GM19397 (cell line): Measurements from ENCODE around the gene GLRX2.
"Not testable (repeated sequence)": the region's sequence is repeated elsewhere in the genome, so short reads cannot be mapped to it uniquely, and the experiment has no call there.

Experiments used
- ATAC-seq: cut with Tn5 transposase; IDR thresholded peaks from one replicate; pipeline ENCODE4 v1.9.1; 2021; ENCODE audit warnings: mild to moderate bottlenecking, moderate library complexity; ENCODE audit not compliant: unreplicated experiment

The GLRX2 gene

DNA sequence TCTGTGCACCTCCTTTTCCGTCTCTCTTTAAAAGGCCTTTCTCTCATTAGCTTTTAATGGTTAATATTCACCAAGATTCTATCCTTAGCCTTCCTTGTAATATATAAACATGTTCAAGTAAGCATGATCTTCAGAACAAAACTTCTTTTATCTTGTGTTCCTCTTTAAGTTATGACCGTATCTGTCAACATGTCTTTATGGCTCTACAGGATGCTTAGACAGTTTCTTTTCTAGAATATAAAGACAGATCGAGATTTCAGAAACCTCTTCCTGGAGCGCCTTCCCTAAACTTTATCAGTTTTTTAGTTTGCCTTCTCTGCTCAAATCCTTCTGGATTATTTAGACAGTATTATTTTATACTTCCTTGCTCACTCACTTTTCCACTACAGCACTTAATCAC is 38.6 kb downstream of the GLRX2 start:
- ATAC-seq, result no peak

DNA sequence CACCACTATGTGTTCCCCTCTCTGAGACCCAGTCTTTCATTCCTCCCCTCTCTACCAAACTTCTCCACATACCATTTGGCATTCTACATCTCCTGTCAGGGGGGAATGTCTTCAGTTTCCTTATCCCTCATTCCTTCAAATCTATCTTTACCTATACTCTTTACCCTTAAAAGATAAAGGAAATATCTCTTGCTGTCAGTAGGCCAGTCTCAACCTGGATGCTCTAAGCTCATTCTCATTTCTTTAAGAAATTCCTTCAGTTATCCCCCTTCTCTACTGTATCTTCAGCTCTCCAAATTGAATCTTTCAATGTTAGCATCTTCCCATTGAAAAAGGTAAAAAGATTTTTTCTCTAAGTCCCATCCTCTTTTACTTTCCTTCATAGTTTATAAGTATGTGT is 39.3 kb downstream of the GLRX2 start:
- no peak for ATAC-seq

DNA sequence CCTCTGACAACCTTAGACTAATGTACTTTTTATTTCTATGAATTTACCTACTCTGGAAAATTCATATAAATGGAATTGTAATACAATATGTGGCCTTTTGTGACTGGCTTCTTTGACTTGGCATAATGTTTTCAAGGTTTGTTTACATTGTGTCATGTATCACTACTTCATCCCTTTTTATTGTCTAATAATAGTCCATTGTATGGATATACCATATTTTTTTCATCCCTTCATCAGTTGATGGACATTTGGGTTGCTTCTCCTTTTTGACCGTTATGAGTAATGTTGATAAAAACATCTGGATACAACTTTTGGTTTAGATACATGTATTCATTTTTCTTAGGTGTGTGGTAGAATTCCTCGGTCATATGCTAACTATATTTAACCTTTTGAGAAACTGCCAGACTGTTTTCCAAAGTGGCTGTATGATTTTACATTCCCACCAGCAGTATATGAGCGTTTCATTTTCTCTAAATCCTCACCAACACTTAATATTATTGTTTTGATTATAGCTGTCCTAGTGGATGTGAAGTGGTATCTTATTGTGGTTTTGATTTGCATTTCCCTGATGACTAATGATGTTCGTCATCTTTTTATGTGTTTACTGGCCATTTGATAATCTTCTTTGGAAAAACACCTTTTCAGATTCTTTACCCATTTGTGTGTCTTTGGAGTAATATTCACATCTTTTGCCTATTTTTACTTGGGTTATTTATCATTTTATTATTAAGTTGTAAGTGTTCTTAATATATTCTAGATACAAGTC is 42.3 kb downstream of the GLRX2 start:
- no peak for ATAC-seq

DNA sequence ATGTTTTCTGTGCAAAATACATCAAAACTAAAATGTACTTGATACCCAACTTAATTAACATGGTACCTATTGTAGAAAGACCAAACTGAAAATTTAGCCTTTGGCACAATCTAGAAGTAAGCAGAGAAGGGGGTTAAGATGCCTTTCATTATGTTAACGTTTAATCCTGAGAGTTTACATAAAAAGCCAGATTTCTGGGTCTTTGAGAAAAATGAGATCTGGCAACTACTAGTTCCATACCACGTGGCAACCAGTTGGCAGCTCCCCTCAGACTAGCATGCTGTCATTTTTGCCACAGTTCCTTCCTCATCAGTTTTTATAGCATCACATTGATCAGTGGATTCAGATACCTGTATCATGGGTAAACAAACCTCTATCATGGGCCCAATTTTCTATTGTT is 44.3 kb downstream of the GLRX2 start:
- ATAC-seq, result no peak

DNA sequence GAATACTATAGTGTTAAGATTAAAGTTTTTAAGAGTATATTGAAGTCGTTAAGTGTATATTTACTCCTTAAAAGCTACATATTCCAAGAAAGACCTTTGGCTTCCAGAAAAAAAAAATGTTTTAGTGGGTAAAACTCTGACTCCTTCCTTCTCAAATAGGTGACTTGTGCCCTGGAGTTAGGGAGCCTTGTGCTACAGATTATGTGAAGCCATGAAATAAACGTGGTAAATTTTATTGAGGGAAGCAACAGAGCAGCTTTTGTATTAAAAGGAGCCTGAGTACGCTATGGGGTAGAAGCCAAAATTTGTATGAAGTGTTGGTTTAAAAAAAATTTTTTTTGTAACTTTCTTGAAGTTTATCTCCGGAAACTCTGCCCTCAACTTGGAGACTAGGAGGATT is 44.8 kb downstream of the GLRX2 start:
- ATAC-seq, result no peak

DNA sequence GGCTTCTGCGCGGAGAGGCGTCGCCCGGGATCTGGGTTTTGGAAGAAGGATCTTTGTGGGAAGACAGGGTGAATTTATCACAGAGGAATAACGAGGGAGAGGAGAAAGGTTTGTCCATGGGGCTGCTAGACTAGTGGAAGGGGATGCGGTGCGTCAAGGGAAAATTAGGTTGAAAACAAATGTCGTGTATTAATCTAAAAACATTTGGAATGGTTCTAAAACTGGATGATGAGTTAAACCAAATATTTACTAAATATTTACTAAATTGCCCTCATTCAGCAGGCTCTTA is 45.2 kb downstream of the GLRX2 start:
- no peak for ATAC-seq

DNA sequence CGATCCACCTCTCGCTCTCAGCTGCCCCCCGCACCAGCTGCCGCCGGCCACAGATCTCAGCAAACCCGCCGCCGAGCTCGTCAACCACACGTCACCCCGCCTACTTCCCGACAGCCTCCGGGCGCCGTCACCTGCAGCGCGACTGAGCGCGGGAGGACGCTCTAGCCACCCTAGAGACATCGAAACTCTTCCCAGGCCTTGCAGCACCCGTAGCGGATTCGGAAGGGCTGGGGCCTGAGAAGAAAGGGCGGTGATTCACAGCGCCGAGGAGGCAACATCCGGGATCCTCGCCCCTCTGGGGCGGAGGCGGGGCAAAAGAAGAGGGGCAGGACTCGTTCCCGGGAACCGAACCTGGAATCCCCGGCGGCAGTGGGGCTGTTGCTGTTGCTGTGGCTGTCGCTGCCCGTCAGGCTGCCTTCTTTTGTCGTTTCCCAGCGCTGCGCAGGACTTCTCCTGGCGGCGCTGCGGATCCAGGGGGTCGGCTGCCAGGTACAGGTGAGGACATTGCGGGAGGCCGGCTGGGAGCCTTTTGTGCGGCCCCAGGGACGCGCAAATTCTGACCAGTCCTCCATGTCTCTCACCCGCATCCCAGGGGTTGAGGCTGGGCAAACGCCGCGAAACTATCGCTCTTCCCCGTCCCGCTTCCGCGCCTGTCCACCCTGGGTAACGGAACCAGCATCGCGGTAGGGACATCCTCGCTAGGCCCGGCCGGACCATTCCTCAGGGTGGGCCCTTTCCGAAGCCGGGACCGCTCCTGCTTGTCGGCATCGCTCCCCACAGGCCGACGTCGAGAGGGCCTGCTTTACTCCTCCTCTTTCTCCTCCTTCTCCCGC is 45.7 kb downstream of the GLRX2 start, which contains the start of the genes RO60 and UCHL5:
TSS of gene RO60 (plus strand) at position 331 of the 833 bp plus-strand sequence. CDS start 9,443 bp downstream, outside the sequence.
TSS of gene UCHL5 (minus strand) at position 79 of the 833 bp plus-strand sequence. CDS start 100 bp downstream, outside the sequence.
- peak; percentile 94 for ATAC-seq

DNA sequence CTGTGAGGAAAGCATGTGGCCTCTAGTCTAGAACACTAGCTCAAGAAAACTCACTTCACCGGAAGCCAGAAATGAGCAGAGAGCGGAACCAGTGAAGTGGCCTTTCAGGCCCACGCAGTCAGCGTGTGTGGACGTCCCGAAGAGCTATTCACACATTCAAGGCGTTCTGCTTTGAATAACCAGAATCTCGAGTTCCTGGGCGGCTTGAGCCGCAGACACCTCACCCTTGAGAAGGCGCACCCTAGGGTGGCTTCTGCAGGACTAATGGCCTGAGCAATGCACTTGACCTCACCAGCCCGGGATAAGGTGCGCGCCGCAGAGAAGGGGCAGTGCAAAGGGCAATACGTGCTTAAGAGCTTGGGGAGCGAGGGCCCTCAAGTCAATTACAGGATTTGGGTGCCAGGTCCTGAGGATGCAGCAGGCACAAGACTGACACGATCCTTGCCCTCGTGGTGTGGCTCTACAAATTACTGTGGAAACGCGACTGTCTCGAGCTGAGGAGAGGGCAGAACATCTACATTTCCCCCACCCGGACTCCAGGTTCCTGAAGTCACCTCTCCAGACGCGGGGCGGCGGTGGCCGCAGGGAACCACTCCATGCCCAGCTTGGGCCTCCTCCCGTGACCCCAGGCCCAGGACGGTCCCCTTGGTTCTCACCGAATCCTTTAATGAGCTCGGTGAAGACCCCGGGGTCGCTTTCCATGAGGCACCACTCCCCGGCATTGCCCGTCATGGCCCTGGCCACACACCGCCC is 46.5 kb downstream of the GLRX2 start:
- peak; percentile 40 for ATAC-seq

DNA sequence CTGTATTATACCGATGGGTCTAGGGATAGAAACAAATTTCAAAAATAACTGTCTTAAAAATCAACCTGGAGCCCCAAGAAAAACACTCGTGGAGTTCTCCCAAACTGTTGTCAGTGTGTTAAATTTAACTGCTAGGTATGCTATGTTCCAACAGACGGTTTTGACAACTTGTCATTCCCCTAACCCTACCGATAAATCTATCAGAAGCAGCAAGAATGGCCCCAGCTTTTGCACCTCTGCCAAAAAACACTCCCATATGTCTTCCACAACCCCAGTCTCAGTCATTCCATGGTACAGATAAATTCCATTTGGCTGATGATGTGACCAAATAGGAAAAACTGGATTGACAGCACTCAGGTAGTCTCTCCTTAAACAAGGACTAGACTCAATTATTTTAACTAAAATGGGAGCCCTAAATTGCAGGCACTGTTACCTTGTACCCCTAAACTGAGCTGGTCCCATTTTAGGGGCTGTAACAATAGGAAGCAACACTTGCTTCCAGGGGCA is 51.0 kb downstream of the GLRX2 start:
- ATAC-seq, result no peak

DNA sequence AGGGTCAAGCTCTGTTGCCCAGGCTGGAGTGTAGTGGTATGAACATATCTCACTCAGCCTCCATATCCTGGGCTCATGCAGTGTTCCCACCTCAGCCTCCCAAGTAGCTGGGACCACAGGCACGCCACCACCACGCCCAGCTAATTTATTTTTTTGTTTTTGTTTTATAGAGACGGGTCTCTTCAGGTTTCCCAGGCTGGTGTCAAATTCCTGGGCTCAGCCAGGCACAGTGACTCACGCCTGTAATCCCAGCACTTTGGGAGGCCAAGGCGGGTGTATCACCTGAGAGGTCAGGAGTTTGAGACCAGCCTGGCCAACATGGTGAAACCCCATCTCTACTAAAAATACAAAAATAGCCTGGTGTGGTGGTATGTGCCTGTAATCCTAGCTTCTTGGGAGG is 56.3 kb downstream of the GLRX2 start:
- ATAC-seq, result not testable (repeated sequence)
